Measurements from ENCODE around the gene TMC8.
A peak's percentile ranks its signal among the peaks of the same experiment; 100 is the strongest.

The TMC8 gene

DNA sequence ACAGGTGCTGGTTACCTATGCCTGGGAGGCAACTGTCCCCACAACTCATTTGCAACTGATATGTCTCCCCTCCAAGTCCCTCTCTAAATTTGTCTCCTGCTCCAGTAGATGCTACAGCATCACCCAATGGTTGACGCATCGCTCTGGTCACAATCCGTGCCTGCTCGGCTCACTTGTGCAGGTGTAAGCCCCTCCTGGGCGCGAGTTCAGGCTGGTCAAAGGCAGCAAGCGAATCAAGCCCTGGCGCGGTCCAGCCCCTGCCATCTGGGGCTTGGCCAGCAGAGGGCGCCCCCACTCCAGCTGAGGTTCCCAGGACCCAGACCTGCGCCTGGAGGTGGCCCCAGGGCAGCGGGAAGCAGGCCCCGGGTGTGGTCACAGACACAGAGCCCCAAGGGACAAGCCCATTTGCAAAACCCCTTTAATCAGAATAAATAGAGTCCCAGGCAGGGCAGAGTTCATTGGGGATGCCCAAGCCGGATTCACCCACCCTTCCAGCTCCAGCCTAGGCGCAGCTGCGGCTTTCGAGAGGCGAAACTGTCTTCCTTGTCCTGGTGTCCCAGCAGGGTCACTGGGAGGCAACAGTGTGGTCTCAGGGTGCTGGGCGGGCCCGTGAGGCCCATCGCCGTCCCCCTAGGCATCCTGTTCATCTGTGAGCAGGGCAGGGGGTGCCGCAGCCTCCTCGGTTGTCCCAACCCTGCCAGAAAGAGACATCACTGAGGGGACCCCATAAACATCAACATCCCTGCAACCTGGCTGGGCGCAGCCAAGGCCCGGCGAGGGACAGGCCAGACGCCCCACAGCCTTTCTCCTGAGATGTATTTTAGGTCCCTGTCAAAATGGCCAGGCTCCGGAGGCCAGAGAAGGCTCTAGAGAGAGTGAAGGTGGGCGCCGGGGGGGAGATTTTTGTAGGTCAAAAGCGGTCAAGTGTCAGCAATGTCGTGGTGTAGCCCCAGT, 17.8 kb upstream of the TMC8 start (continued):
- TF ChIP-seq ZNF488 (tag by site-specific recombination; IDR thresholded peaks at IDR 0.05) = no peak
- no peak for TF ChIP-seq ZFP37 (tag by site-specific recombination; IDR thresholded peaks at IDR 0.05)
- TF ChIP-seq ZEB2 (tag by site-specific recombination; IDR thresholded peaks at IDR 0.05) = peak; percentile 55; the same call in 1 of the 2 replicates
- TF ChIP-seq, protein P1, sequence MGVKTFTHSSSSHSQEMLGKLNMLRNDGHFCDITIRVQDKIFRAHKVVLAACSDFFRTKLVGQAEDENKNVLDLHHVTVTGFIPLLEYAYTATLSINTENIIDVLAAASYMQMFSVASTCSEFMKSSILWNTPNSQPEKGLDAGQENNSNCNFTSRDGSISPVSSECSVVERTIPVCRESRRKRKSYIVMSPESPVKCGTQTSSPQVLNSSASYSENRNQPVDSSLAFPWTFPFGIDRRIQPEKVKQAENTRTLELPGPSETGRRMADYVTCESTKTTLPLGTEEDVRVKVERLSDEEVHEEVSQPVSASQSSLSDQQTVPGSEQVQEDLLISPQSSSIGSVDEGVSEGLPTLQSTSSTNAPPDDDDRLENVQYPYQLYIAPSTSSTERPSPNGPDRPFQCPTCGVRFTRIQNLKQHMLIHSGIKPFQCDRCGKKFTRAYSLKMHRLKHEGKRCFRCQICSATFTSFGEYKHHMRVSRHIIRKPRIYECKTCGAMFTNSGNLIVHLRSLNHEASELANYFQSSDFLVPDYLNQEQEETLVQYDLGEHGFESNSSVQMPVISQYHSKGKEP (tag by site-specific recombination; IDR thresholded peaks at IDR 0.05) = no peak
- no peak for TF ChIP-seq ZBTB20 (tag by site-specific recombination; IDR thresholded peaks at IDR 0.05)
- TF ChIP-seq ZNF341 (tag by site-specific recombination; IDR thresholded peaks at IDR 0.05; ENCODE audit: low read depth) = no peak
- TF ChIP-seq OVOL3 (tag by site-specific recombination; IDR thresholded peaks at IDR 0.05) = no peak
- TF ChIP-seq ZBTB8A (tag by site-specific recombination; IDR thresholded peaks at IDR 0.05) = no peak
- TF ChIP-seq, protein P2, sequence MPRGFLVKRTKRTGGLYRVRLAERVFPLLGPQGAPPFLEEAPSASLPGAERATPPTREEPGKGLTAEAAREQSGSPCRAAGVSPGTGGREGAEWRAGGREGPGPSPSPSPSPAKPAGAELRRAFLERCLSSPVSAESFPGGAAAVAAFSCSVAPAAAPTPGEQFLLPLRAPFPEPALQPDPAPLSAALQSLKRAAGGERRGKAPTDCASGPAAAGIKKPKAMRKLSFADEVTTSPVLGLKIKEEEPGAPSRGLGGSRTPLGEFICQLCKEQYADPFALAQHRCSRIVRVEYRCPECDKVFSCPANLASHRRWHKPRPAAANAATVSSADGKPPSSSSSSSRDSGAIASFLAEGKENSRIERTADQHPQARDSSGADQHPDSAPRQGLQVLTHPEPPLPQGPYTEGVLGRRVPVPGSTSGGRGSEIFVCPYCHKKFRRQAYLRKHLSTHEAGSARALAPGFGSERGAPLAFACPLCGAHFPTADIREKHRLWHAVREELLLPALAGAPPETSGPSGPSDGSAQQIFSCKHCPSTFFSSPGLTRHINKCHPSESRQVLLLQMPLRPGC (tag by site-specific recombination; IDR thresholded peaks at IDR 0.05) = no peak
- TF ChIP-seq, protein P3, sequence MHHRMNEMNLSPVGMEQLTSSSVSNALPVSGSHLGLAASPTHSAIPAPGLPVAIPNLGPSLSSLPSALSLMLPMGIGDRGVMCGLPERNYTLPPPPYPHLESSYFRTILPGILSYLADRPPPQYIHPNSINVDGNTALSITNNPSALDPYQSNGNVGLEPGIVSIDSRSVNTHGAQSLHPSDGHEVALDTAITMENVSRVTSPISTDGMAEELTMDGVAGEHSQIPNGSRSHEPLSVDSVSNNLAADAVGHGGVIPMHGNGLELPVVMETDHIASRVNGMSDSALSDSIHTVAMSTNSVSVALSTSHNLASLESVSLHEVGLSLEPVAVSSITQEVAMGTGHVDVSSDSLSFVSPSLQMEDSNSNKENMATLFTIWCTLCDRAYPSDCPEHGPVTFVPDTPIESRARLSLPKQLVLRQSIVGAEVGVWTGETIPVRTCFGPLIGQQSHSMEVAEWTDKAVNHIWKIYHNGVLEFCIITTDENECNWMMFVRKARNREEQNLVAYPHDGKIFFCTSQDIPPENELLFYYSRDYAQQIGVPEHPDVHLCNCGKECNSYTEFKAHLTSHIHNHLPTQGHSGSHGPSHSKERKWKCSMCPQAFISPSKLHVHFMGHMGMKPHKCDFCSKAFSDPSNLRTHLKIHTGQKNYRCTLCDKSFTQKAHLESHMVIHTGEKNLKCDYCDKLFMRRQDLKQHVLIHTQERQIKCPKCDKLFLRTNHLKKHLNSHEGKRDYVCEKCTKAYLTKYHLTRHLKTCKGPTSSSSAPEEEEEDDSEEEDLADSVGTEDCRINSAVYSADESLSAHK (tag by site-specific recombination; IDR thresholded peaks at IDR 0.05) = no peak
- TF ChIP-seq GLIS1 (tag by site-specific recombination; IDR thresholded peaks at IDR 0.05) = peak; percentile 34
- TF ChIP-seq ZNF664 (tag by site-specific recombination; IDR thresholded peaks at IDR 0.05) = no peak
- TF ChIP-seq ZFP69B (tag by site-specific recombination; IDR thresholded peaks at IDR 0.05) = peak; percentile 52; the same call in 1 of the 2 replicates
- TF ChIP-seq ZNF830 (tag by site-specific recombination; IDR thresholded peaks at IDR 0.05; ENCODE audit: low read depth) = no peak
- TF ChIP-seq ZNF37A (tag by site-specific recombination; IDR thresholded peaks at IDR 0.05) = no peak
- no peak for TF ChIP-seq BCL6B (tag by site-specific recombination; IDR thresholded peaks at IDR 0.05)
- TF ChIP-seq HOXC10 (CRISPR knock-in tag; IDR thresholded peaks at IDR 0.05) = 0 out of 2 replicates have a peak, but pooled peaks have one; percentile 33
- TF ChIP-seq ZBTB7A (tag by site-specific recombination; IDR thresholded peaks at IDR 0.05; ENCODE audit: low read depth) = 0 out of 2 replicates have a peak, but pooled peaks have one; percentile 32
- TF ChIP-seq KLF17 (tag by site-specific recombination; IDR thresholded peaks at IDR 0.05) = peak; percentile 42; the same call in 1 of the 2 replicates
- TF ChIP-seq ZFP41 (tag by site-specific recombination; IDR thresholded peaks at IDR 0.05; ENCODE audit: borderline replicate concordance) = no peak
- no peak for TF ChIP-seq ZNF214 (tag by site-specific recombination; IDR thresholded peaks at IDR 0.05; ENCODE audit: borderline replicate concordance)
- no peak for TF ChIP-seq ZNF146 (tag by site-specific recombination; IDR thresholded peaks at IDR 0.05)
- TF ChIP-seq CTCF (tag by site-specific recombination; IDR thresholded peaks at IDR 0.05) = peak; percentile 96
- 0 out of 2 replicates have a peak, but pooled peaks have one; percentile 20 for TF ChIP-seq ZNF335 (tag by site-specific recombination; conservative IDR thresholded peaks at IDR 0.05)
- TF ChIP-seq HOXA7 (CRISPR knock-in tag; IDR thresholded peaks at IDR 0.05; ENCODE audit: borderline replicate concordance) = no peak
- TF ChIP-seq ZNF629 (tag by site-specific recombination; IDR thresholded peaks at IDR 0.05) = no peak
